ENCODE results near the gene SLC22A4.

- TF ChIP-seq CHD2 (IDR thresholded peaks at IDR 0.05; ENCODE audit: low read length), result no peak
- TF ChIP-seq EZH2 (IDR thresholded peaks at IDR 0.05; ENCODE audit: low read depth, low read length, severe bottlenecking), result no peak
- TF ChIP-seq RFX5 (IDR thresholded peaks at IDR 0.05; ENCODE audit: borderline replicate concordance, low read depth, low read length), result no peak
- no peak for TF ChIP-seq ATF3 (IDR thresholded peaks at IDR 0.05; ENCODE audit: insufficient read depth, low read depth, low read length)
- no peak for TF ChIP-seq HDAC2 (IDR thresholded peaks at IDR 0.05; ENCODE audit: borderline replicate concordance in 1 of 2, low read depth in 2 of 2, low read length in 2 of 2)
- no peak for TF ChIP-seq KDM5A (IDR thresholded peaks at IDR 0.05; ENCODE audit: low read length)
- TF ChIP-seq CTCF (IDR thresholded peaks at IDR 0.05; ENCODE audit: control extremely low read depth in 1 of 3, insufficient read depth in 1 of 3, low read depth in 1 of 3, low read length in 3 of 3), result no peak
- TF ChIP-seq RAD21 (IDR thresholded peaks at IDR 0.05 in 1 of 2, conservative IDR thresholded peaks at IDR 0.05 in 1 of 2; ENCODE audit: low read depth in 2 of 2, low read length in 2 of 2), result no peak
- TF ChIP-seq SUZ12 (IDR thresholded peaks at IDR 0.05; ENCODE audit: low read length), result no peak
- TF ChIP-seq GABPA (IDR thresholded peaks at IDR 0.05; ENCODE audit: borderline replicate concordance, insufficient read depth, low read length), result no peak
- TF ChIP-seq CHD1 (IDR thresholded peaks at IDR 0.05; ENCODE audit: low read depth, low read length), result no peak
Observed at GRCh38 chr5:132381614-132382013, 87.4 kb downstream of the SLC22A4 start.

Measured in H1 (cell line).